HG02852 (cell line): ENCODE results near the gene OSGIN1.

Experiments
- ATAC-seq: cut with Tn5 transposase; IDR thresholded peaks from one replicate; pipeline ENCODE4 v1.9.1; 2021; ENCODE audit warnings: mild to moderate bottlenecking, moderate library complexity; ENCODE audit not compliant: unreplicated experiment

OSGIN1 gene, protein sequence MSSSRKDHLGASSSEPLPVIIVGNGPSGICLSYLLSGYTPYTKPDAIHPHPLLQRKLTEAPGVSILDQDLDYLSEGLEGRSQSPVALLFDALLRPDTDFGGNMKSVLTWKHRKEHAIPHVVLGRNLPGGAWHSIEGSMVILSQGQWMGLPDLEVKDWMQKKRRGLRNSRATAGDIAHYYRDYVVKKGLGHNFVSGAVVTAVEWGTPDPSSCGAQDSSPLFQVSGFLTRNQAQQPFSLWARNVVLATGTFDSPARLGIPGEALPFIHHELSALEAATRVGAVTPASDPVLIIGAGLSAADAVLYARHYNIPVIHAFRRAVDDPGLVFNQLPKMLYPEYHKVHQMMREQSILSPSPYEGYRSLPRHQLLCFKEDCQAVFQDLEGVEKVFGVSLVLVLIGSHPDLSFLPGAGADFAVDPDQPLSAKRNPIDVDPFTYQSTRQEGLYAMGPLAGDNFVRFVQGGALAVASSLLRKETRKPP

GRCh38 chr16:83952940-83953795 lies at the start of gene OSGIN1:
Gene OSGIN1 (plus strand): TSS chr16:83953240. CDS start chr16:83957672, 4,432 bp downstream.
- peak; percentile 66 for ATAC-seq

- no peak for ATAC-seq
Measured at GRCh38 chr16:83903751-83904150, 49.3 kb upstream of the OSGIN1 start.

GRCh38 chr16:83906683-83907082 lies 46.4 kb upstream of the OSGIN1 start:
- ATAC-seq: no peak

DNA sequence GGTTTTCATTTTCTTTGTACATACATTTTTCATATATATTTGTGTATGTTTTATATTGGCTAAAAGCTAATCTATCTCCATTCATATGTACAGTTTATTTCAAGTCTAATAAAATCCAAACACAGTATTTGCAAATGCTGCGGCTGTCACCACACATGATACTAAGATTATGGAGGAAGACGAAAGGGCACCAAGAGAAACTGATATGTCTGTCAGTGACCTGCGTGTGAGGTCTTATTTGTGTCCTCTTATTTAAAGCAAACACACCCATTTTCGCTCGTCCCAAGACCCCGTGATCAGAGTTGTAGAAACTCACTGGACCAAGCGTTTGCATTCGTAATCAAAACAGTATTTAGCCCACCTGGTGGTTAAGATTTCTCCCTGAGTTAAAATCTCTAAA lies 45.9 kb upstream of the OSGIN1 start:
- no peak for ATAC-seq

- no peak for ATAC-seq
Measured at GRCh38 chr16:83907631-83908250, 45.3 kb upstream of the OSGIN1 start.

DNA sequence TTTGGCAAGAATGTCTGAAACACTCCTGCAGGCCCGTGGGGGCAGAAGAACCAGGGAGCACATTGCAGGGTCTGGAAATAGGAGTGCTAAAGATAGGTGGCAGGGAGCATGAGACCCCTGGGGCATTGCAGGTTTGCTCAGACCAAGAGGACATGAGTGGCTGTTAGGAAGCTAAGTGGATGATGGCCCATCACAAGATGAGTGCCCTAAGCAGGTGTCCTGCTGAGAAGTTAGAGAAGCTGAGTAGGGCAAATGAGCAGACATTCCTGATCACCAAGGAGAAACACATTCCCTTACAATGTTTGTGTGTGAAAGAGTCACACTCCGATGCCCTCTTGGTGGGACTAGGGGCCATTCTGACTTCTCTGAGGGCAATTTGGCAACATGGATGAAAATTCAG lies 44.2 kb upstream of the OSGIN1 start:
- ATAC-seq: no peak

GRCh38 chr16:83911290-83911689 lies 41.8 kb upstream of the OSGIN1 start:
- ATAC-seq: no peak

DNA sequence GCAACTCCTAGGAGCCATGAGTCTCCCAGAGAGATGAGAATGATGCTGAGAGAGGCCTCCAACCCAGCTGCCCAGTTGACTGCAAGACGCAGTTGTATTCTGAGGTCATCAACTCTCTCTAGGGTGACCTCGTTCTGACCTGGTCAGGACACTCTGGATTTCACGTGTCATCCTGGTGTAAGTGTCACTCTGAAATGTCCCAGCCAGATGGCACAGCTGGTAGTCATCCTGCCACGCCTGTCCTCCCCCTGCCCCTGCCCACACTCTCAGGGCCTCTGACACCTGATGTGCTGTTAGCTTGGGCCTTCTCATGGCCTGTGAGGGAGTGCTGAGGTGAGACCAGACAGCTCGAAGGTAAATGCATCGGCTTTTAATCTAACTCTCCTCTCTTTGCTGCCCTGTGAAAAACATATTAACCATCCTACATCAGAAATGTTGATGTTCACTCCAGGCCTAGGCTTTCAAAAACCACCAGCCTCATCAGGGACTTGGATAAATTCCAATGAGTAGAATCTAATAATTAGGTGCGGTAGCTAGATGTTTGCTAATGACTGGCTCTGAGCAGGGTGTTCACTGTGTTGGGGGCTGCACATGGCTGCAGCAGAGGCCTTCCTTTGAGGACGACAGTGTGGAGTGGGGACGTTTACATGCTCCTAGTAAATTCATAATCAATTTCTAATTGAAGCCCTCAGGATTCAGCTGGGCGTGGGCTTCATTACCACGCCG lies 40.4 kb upstream of the OSGIN1 start:
- ATAC-seq: no peak

DNA sequence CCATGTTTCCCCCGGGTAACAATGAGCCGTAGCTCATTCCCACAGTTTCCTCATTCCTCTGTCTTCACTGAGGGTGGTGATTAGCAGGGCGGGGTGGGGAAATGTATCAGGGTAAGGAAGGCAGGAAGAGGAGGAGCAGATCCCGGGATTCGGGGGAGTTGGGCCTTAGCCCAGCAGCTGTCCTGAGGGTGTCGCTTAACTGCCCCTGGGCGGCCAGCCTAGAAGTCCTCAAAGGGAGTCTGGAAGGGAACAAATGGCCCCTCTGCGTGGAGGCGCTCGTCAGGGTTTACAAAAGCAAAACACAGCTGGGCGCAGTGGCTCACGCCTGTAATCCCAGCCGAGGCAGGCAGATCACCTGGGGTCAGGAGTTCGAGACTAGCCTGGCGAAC lies 39.8 kb upstream of the OSGIN1 start:
- ATAC-seq: no peak

GRCh38 chr16:83914091-83914710 lies 38.8 kb upstream of the OSGIN1 start:
- no peak for ATAC-seq

- no peak for ATAC-seq
Measured at GRCh38 chr16:83915081-83915480, 38.0 kb upstream of the OSGIN1 start.

DNA sequence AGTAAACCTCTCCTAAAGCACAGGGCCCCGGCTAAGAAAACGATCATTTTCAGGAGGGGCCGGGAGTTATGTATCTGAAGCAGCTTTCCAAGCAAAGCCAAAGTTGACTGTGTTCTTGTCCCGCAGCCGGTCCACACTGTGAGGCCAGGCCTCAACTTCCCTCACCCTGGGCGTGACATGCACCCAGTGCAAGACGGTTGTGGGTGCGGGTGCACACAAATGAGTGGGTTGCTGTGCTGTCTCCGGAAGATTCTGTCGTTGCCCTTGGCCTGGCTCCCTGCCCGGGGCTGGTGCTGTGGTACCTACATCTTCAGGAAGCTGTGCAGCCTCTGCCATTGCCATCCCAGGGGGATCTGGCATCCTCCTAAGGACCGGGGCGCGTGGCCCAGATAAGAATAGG lies 37.5 kb upstream of the OSGIN1 start:
- no peak for ATAC-seq

- no peak for ATAC-seq
Measured at GRCh38 chr16:83917152-83918120, 35.6 kb upstream of the OSGIN1 start.

DNA sequence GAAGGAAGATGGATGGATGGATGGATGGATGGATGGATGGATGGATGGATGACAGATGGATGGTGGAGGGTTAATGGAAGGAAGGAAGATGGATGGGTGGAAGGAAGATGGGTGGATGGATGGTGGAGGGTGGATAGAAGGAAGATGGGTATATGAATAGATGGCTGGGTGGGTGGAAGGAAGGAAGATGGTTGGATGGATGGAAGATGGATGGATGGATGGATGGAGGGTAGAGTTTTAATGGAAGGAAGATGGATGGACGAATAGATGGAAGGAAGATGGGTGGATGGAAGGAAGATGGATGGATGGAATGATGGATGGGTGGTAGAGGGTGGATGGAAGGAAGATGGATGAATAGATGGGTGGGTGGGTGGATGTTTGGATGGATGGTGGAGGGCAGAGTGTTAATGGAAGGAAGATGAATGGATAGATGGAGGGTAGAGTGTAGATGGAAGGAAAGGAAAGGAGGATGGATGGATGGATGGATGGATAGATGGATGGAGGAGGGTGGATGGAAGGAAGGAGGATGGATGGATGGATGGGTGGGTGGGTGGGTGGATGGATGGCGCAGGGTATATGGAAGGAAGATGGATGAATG lies 32.0 kb upstream of the OSGIN1 start:
- no peak for ATAC-seq

GRCh38 chr16:83923581-83924365 lies 29.3 kb upstream of the OSGIN1 start:
- ATAC-seq: no peak

- no peak for ATAC-seq
Measured at GRCh38 chr16:83924686-83925085, 28.4 kb upstream of the OSGIN1 start.

GRCh38 chr16:83925095-83925905 lies 27.7 kb upstream of the OSGIN1 start:
- ATAC-seq: no peak
